CD1c-positive myeloid dendritic cell (primary cell): ENCODE results near the gene LTB4R2.

Experiments used
- DNase-seq: peaks from one replicate; pipeline ENCODE4 v3.0.0-alpha.2; 2016; ENCODE audit errors: extremely low spot score

The LTB4R2 gene

DNA sequence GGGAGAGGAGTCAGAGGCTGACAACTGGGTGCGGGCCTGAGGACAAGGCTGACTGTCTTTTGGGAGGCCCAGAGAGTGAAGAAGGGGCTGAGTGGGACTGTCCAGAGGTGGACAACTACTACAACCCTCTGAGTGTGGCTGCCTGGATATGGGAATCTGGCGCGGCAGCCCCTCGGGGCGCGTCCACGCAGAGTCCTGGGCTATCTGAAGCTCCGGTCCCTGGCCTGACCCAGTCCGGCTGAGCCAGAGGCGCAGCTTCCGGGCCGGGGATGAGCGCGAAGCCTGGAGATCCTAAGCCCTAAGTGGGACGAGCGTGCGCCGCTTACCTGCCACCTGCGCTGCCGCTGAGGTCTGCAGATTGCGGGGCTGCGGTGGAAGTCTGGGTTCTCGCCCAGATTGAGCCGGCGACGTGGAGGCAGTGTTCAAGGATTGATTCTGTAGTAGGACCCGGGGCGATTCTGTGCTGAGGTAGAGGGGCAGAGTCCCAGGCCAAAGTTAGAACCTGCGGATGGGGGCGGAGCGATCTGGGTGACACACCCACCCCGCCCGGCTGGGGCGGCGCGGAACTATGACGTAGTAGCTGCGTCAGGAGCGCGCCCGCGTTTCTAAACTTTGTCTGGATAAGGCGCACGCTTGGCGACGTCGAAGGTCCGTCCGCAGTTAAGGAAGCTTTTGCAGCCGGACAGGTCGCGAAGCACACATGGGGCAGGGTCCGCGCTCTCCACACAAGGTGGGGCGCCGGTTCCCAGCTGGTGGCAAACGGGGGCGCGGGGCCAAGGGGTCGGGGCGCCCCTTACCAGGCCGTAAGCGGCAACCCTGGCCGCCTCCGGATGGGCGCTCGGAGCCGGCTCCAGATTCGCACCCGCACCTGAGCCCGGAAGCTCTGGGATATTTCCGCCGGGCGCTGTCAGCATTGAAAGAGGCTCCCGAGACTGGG is 10.4 kb upstream of the LTB4R2 start, which contains the start of the genes DHRS1 and NOP9:
Gene DHRS1 (minus strand): TSS at position 526 of the 937 bp plus-strand sequence. CDS start 674 bp downstream, outside the sequence.
Gene NOP9 (plus strand): TSS at position 596 of the 937 bp plus-strand sequence. CDS start 105 bp downstream, at position 701.
- peak; percentile 97 for DNase-seq

DNA sequence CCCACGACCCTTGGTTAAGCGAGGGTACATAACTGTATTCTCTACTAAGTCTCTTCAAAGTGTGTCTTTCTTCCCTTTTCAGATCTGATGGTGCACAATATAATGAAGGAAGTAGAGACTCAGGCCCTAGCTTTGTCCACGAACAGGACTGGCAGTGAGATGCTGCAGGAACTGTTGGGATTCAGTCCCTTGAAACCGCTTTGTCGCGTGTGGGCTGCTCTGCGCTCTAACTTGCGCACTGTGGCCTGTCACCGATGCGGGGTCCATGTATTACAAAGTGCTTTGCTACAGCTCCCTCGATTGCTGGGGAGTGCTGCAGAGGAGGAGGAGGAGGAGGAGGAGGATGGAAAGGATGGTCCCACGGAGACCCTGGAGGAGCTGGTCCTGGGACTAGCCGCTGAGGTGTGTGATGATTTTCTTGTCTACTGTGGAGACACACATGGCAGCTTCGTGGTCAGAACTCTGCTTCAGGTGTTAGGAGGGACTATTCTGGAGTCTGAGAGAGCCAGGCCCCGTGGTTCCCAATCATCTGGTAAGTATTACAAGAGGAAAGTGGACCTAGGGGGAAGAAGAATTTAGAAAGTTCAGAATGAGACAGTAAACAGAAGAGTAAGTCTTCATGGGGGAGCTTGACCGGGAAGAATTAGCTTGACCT is 9.5 kb upstream of the LTB4R2 start:
- peak; percentile 39 for DNase-seq

DNA sequence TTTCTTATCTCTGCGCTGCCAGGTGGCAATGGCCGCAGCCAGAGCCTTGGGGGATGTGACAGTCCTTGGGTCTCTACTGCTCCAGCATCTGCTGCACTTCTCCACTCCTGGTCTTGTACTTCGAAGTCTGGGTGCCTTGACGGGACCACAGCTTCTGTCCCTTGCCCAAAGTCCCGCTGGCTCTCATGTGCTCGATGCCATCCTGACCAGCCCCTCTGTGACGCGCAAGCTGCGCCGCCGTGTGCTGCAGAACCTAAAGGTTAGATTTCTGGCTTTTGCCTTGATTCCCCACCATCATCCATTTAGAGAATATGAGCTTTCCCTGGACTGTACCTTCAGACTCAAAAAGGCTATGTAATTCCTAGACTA is 5.9 kb upstream of the LTB4R2 start:
- no peak for DNase-seq

DNA sequence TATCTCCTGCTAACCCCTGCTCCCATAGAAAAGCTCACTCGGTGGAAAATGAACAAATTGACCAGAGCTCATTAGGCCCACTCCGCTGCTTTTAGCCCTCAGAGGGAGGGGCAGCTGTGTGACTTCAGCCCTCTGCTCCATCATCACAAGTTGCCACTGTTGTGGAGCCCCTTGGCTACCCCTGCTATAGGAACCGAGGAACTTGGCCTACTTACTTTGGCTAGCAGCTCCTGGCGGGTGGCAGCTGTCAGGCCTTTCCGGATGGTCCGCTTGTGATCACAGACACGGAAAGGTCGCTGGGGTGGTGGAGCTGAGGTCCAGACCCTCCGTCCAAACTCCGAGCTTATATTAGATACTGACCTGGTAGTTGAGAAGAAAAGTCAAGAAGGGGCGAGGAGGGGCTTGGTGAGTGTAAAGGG is 2.8 kb upstream of the LTB4R2 start:
- DNase-seq, result no peak

DNA sequence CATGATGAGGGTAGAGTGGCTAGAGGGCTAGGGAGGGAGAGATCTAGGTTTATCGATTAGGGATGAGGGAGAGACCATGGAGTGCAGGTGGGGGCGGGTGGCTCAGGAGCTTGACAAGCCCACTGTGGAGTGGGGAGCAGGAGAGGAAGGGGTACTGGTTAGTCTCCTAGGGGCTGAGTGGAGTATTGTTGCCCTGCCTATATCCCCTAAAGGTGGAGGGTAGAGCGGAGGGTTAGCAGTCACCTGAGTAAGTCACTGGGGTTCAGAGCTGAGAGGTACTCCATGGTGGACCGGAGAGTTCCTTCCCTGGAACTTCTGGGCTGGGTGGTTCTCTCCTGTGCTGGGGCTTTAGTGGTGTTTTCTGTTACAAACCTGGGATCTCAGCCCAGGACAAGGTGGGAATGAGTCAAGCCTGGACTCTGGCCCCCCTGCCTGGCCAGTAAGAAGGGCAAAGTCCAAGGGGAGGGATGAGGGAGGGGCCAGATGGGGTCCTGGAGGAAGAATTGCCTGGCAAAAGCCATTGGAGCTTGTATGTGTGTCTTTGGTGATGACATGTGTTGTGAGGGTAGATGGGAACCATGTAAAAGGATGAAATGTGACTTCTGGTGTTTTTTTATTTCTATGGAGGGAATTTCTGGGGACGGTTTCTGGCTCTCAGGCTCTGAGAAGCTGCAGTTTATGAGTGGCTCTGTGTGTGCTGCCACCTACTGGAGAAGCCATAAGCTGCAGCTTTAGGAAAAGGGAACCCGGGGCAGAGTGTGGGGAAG is 2.2 kb upstream of the LTB4R2 start, which contains the start of gene CIDEB:
Gene CIDEB (minus strand): TSS at position 403 of the 767 bp plus-strand sequence. CDS start 119 bp downstream, at position 284.
- DNase-seq, result peak; percentile 86

DNA sequence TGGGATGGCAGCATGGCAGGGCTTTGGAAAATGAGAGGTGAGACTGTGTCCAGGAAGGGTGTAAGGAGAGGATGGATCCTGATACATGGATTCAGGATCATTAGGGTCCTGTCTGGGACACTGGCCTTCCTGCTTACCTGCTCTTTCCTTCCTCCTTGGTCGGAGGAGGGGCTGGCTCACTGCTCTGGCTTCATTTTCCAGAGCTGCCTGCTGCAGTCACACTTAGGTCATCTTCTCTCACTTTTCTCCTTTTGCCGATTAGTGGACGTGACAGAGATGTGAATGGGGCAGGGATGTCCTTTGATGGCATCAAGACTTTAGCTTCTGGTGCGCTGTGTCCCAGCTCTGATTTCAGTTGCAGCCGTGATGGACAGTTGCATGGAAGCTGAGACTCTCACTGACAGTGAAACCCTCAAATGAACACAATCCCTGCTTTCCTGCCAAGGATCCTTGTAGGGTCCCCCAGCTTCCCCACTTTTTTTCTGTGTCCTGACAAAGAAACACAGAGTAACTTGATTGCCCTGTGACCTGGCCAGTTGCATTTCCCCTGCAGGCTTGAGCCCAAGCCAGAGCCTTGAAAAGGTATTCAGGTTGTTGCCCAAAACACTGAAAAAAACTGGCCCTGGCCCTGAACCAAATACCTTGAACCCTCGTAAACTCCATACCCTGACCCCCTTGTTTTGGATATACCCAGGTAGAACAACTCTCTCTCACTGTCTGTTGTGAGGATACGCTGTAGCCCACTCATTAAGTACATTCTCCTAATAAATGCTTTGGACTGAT is 1.4 kb upstream of the LTB4R2 start:
- no peak for DNase-seq

DNA sequence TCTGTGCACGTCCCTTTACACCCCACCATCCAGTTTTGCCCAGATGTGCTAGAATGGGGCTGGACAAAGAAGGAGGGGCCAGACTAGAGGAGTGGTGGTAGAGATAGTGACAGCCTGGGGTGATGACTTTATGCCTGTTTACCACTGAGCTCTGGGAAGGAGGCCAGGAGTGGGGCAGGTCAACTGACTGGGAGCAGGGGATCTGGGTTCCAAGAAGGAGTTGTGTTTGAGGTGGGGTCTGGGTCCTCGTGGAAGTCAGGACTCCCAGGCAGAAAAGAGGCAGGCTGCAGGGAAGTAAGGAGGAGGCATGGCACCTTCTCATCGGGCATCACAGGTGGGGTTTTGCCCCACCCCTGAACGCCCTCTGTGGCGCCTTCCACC is 315 bp downstream of the LTB4R2 start:
- no peak for DNase-seq

DNA sequence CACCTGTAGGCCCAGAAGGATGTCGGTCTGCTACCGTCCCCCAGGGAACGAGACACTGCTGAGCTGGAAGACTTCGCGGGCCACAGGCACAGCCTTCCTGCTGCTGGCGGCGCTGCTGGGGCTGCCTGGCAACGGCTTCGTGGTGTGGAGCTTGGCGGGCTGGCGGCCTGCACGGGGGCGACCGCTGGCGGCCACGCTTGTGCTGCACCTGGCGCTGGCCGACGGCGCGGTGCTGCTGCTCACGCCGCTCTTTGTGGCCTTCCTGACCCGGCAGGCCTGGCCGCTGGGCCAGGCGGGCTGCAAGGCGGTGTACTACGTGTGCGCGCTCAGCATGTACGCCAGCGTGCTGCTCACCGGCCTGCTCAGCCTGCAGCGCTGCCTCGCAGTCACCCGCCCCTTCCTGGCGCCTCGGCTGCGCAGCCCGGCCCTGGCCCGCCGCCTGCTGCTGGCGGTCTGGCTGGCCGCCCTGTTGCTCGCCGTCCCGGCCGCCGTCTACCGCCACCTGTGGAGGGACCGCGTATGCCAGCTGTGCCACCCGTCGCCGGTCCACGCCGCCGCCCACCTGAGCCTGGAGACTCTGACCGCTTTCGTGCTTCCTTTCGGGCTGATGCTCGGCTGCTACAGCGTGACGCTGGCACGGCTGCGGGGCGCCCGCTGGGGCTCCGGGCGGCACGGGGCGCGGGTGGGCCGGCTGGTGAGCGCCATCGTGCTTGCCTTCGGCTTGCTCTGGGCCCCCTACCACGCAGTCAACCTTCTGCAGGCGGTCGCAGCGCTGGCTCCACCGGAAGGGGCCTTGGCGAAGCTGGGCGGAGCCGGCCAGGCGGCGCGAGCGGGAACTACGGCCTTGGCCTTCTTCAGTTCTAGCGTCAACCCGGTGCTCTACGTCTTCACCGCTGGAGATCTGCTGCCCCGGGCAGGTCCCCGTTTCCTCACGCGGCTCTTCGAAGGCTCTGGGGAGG is 985 bp downstream of the LTB4R2 start, which contains the start of gene LTB4R:
Gene LTB4R (plus strand): TSS at position 857 of the 959 bp plus-strand sequence. CDS start 4,150 bp downstream, outside the sequence.
- peak; percentile 72 for DNase-seq

DNA sequence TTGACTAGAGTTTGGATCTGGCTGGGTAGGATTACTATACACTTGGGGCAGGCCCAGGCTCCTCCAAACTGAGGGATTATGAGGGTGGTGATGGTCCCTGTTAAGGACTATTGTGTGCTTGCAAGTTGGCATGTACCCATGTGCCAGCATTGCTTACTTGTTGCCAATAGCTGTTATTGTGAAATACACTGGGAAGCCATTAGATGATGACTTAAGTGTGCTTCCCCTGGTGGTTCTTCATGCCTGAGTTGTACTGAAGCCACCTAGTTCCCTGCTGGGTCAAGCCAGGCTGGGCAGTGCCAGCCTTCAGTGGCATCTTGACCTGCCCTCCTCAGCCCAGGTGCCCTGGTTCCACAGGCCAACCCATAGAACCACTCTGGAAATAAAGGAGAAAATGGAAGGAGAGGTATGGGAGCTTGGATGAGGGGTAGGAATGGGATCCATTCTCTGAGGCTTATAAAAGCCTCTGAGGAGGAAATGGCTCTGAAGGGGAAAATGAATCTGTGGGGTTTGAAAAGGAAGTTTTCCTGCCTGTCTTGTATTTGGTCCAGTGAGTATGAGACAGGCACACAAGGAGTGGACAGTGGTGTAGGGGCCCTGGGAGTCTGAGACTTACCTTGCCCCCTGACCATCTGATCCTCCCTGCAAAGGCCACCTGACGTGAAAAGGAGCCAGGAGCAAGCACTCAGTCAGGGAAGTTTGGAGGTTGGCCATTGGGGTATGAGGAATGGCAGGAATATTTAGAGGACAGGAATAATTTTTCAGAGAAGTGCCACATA is 2.1 kb downstream of the LTB4R2 start:
- peak; percentile 63 for DNase-seq

DNA sequence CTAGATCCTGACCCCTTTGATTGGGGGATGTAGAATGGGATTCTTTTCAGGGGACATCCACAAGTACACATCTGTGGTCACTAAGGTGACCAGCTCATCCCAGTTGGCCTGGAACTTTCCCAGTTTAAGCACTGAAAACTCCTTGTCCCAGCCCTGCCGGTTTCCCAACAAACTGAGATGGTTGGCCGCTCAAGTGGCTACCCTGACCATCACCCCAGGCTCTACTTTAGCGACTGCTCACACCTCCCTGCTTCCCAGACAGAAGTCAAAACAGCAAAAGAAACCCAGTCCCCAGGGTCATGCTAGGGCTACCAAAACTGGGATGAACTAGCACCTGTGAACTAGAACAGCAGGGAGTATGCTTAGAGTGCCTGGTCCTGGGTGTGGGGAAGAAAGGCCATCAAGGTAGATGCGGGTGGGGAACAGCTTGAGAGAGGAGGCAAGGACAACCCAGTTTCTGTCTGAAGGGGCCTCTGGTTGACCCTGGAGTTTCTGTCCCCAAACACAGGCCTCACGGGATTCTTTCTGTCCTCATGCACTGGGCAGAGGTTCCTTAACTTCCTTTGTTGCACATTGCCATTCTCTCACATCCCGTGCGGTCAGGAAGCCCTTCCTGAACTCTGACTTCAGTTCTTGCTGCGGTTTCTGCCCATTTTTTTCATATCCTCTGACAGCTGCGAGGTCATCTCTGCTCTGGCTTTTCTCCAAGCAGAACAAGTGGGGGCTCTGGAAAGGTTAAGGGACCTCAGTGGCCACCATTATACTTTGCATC is 3.0 kb downstream of the LTB4R2 start:
- peak; percentile 91 for DNase-seq

DNA sequence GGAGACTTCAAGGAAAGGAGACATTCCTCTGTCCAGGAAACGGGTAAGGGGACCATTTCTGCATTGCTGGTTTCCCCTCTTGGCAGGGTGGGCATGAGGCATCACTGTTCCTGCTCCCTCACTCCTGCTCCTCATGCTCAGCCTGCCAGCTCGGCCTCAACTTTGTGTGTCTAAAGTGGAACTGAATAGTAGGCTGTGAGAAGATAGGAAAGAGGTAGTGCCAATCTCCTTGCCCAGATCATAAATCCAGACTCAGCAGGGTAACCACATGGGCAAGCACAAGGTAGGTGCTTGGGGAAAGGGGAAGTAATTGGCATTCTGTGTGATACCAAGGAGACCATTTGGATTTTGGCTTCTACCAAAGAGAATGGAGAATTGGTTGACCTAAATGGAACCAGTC is 4.0 kb downstream of the LTB4R2 start:
- DNase-seq, result peak; percentile 70

DNA sequence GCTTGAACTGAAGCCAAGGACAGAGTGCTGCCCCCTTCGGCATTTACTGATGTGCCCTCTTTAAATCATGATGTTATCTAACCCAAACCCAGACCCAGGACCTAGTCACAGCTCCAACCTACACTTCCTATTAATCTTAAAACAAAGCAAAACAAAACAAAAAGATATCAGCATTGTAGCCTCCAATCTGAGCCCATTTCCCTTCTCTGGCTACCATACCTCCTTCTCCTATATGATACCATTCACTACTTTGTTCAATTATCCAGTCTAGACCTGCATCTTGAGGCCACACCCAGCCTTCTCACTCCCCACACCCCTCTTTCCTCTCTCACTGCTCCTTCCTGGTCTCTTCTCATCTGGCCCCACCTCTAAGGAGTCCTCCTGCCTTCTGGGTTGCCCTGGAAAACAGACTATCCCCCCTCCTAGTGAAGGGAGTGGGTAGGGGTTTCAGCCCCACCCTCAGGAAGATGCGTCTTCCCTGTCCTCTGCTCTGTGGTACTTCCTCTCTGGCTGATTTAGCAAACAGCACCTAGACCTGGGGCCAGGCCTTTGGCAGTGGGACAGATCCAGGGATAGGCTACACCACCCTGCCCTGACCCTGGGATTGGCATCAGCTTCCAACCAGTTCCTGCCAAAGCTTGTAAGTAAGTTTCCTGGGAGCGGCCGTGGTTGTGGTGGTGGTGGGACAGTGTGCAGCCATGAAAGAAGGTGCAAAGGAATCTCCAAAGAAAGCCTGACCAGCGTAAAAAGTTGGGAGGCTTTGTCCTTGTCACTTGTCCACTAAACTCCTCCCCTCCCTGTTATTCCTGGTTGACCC is 4.6 kb downstream of the LTB4R2 start:
- no peak for DNase-seq

DNA sequence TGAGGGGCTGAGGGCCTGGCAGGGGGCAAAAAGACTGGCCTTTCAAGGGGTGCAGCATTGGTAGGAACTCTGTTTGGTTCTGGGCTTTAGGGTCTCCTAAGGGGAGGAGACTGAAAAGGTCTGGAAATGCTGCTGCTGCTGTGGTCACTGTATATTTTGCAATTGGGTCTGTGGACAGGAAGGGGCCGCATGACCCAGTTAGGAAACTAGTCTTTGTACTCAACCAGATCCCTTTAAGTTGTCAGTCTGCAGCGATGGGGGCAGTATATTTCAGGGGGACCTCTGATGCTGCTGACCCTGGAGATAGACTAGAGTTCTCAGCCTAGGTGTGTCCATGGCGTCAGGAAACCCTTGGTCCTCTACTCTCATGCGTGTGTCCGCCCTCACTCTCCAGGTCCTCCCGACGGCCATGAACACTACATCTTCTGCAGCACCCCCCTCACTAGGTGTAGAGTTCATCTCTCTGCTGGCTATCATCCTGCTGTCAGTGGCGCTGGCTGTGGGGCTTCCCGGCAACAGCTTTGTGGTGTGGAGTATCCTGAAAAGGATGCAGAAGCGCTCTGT is 5.4 kb downstream of the LTB4R2 start:
- no peak for DNase-seq

DNA sequence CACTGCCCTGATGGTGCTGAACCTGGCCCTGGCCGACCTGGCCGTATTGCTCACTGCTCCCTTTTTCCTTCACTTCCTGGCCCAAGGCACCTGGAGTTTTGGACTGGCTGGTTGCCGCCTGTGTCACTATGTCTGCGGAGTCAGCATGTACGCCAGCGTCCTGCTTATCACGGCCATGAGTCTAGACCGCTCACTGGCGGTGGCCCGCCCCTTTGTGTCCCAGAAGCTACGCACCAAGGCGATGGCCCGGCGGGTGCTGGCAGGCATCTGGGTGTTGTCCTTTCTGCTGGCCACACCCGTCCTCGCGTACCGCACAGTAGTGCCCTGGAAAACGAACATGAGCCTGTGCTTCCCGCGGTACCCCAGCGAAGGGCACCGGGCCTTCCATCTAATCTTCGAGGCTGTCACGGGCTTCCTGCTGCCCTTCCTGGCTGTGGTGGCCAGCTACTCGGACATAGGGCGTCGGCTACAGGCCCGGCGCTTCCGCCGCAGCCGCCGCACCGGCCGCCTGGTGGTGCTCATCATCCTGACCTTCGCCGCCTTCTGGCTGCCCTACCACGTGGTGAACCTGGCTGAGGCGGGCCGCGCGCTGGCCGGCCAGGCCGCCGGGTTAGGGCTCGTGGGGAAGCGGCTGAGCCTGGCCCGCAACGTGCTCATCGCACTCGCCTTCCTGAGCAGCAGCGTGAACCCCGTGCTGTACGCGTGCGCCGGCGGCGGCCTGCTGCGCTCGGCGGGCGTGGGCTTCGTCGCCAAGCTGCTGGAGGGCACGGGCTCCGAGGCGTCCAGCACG is 6.1 kb downstream of the LTB4R2 start:
- no peak for DNase-seq

DNA sequence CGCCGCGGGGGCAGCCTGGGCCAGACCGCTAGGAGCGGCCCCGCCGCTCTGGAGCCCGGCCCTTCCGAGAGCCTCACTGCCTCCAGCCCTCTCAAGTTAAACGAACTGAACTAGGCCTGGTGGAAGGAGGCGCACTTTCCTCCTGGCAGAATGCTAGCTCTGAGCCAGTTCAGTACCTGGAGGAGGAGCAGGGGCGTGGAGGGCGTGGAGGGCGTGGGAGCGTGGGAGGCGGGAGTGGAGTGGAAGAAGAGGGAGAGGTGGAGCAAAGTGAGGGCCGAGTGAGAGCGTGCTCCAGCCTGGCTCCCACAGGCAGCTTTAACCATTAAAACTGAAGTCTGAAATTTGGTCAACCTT is 6.6 kb downstream of the LTB4R2 start:
- no peak for DNase-seq
